ENCODE results near the gene ELSPBP1.

DNA sequence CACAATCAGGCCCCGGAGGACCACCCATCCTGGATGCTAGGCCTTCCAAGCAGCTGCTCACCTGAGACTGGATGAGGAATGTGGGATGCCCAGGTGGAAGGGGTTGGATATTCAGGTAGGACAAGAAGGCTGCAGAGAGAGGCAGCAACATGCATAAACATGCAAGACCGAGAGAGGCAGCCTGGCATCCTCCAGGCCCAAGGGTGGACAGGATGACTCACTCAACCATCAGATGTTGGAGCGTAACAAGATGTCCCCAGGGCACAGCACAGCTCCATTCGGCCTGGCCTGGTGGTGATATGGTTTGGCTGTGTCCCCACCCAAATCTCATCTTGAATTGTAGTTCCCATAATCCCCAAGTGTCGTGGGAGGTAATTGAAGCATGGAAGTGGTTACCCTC is 59.4 kb downstream of the ELSPBP1 start:
- TF ChIP-seq EZH2 (IDR thresholded peaks at IDR 0.05; ENCODE audit: borderline replicate concordance, low read depth, low read length, severe bottlenecking) = no peak
- TF ChIP-seq, protein P1, sequence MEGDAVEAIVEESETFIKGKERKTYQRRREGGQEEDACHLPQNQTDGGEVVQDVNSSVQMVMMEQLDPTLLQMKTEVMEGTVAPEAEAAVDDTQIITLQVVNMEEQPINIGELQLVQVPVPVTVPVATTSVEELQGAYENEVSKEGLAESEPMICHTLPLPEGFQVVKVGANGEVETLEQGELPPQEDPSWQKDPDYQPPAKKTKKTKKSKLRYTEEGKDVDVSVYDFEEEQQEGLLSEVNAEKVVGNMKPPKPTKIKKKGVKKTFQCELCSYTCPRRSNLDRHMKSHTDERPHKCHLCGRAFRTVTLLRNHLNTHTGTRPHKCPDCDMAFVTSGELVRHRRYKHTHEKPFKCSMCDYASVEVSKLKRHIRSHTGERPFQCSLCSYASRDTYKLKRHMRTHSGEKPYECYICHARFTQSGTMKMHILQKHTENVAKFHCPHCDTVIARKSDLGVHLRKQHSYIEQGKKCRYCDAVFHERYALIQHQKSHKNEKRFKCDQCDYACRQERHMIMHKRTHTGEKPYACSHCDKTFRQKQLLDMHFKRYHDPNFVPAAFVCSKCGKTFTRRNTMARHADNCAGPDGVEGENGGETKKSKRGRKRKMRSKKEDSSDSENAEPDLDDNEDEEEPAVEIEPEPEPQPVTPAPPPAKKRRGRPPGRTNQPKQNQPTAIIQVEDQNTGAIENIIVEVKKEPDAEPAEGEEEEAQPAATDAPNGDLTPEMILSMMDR (IDR thresholded peaks at IDR 0.05; ENCODE audit: borderline replicate concordance, extremely low read depth, low read length, poor library complexity, severe bottlenecking) = no peak

Measured in DND-41 (cell line).